HG03378 (cell line): ENCODE data around the gene ASH1L.
"Not testable (repeated sequence)": the region's sequence is repeated elsewhere in the genome, so short reads cannot be mapped to it uniquely, and the experiment has no call there.

Experiments
- ATAC-seq: cut with Tn5 transposase; IDR thresholded peaks from one replicate; pipeline ENCODE4 v1.9.1; 2021; ENCODE audit warnings: mild to moderate bottlenecking, moderate library complexity; ENCODE audit not compliant: unreplicated experiment

Gene ASH1L

GRCh38 chr1:155499953-155500639 is 62.5 kb downstream of the ASH1L start:
- ATAC-seq = no peak

GRCh38 chr1:155499263-155499662 is 63.3 kb downstream of the ASH1L start:
- no peak for ATAC-seq

DNA sequence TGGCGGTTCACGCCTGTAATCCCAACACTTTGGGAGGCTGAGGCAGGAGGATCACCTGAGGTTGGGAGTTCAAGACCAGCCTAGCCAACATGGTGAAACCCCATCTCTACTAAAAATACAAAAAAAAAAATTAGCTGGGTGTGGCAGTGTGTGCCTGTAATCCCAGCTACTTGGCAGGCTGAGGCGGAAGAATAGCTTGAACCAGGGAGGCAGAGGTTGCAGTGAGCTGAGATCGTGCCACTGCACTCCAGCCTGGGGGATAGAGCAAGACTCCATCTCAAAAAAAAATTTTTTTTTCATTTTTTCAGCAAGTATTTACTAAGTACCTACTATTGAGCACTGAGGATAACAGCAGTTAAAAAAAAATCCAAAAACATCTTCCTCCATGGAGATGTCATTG is 69.0 kb downstream of the ASH1L start:
- not testable (repeated sequence) for ATAC-seq

DNA sequence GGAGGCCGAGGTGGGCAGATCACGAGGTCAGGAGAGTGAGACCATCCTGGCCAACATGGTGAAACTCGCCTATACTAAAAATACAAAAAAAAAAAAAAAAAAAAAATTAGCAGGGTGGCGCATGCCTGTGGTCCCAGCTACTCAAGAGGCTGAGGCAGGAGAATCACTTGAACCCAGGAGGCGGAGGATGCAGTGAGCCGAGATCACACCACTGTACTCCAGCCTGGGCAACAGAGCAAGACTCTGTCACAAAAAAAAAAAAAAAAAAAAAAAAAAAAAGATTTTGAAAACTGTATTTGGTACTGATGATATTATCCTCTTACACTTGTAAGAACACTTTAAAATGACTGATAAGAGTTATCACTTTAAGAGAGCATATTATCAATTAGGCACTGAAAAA is 74.2 kb downstream of the ASH1L start:
- not testable (repeated sequence) for ATAC-seq

- ATAC-seq = no peak
Measured at GRCh38 chr1:155487541-155487940, 75.1 kb downstream of the ASH1L start.

- not testable (repeated sequence) for ATAC-seq
Measured at GRCh38 chr1:155486952-155487351, 75.7 kb downstream of the ASH1L start.

- no peak for ATAC-seq
Measured at GRCh38 chr1:155485945-155486344, 76.7 kb downstream of the ASH1L start.

DNA sequence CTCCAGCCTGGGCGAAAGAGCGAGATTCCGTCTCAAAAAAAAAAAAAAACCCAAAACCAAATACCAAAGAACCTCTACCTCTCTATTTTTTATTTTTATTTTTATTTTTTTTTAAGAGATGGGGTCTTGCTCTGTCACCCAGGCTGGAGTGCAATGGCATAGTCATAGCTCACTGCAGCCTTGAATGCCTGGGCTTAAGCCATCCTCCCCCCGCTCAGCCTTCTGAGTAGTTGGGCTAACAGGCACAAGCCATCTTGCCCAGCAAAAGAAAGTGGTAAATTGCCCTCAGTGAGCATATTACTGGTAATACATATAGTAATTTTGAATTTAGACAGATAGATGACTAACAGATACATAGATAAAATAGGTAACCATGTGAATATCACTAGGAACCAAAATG is 77.4 kb downstream of the ASH1L start:
- no peak for ATAC-seq

DNA sequence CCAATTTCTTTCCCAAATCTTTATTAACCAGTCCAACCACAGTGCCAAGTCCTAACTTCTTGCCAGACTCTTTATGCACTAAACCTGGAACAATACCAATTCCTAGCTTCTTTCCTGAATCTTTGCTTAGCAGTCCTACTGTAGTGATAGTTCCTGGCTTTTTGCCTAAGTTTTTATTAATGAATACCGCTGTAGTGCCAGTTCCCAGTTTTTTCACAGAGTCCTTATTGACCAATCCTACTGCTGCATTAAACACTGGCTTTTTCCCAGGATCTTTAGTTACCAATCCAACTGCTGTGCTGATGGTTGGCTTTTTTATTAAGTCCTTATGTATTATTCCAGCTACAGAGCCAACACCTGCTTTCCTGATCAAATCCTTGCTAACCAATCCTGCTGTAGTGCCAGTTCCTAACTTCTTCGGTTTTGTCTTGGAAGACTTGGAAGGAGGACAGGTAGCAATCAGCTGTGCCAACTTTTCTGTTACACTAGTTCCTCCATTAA is 80.8 kb downstream of the ASH1L start:
- no peak for ATAC-seq

- ATAC-seq = no peak
Measured at GRCh38 chr1:155479205-155479604, 83.4 kb downstream of the ASH1L start.

GRCh38 chr1:155478270-155478852 is 84.2 kb downstream of the ASH1L start:
- ATAC-seq = no peak

DNA sequence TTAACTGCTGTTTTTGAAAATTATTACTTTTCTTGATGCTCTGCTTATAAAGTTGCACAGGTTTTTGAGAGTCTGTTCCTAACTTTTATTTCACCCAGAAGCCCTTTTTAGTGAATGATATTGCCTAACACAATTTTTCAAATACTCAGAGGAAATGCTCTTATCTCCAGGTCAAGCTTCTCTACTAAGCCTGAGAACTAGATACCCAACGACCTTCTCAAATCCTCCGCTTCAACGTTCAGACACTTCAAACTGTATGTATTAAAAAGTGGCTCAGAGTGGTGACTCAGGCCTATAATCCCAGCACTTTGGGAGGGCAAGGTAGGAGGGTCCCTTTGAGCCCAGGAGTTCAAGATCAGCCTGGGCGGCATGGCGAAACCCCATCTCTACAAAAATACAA is 88.5 kb downstream of the ASH1L start:
- no peak for ATAC-seq

GRCh38 chr1:155473151-155473821 is 89.3 kb downstream of the ASH1L start:
- ATAC-seq = no peak

DNA sequence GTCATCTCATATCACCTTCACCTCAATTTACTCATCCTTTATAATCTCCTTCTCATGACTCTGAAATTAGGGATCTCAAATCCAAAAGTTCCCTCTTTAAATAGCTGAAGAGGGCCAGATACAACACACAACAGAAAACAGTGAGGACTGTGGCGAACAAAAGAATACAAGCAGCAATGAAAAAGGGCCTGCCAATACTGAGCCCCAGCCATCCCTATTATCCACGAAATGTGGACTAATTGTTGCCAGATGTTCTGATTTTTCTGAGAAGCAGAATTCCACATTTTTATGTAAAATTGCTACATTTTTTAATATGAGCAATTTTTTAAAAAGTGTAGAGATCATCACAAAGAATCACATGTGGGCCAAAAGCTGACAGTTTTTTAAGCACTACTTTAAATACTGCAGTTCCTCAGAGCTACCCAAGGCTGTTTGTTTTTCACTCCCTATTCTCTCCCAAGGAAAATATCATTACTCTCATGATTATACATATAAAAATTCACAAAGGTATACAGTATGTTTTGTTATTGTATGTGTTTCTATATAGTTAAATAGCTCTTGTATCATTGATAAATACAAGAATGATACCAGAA is 90.0 kb downstream of the ASH1L start:
- ATAC-seq = no peak

DNA sequence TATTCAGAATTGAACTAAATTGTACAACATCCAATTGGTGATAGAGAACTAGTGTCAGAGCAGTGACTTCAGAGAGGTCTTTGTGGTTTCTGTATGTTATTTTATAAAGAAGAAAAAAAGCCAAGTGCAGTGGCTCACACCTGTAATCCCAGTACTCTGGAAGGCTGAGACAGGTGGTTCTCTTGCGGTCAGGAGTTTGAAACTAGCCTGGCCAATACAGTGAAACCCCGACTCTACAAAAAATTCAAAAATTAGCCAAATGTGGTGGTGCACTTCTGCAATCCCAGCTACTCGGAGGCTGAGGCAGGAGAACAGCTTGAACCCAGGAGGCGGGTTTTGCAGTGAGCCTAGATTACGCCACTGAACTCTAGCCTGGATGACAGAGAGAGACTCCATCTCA is 90.7 kb downstream of the ASH1L start:
- no peak for ATAC-seq

GRCh38 chr1:155471026-155471425 is 91.6 kb downstream of the ASH1L start:
- no peak for ATAC-seq

- no peak for ATAC-seq
Measured at GRCh38 chr1:155466996-155467395, 95.6 kb downstream of the ASH1L start.

DNA sequence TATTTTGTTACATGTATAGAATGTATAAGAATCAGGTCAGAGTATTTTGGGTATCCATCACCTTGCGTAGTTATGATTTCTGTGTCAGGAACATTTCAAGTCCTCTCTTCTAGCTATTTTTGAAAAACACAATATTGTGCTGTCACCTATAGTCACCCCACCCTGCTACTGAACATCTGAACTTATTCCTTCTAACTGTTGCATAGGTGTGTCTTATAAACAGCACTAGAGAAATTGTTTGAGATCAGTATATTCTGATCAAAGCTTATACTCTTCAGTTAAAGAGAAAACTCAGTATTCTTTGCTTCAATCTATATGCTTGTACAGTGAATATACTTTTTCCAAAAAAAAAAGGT is 96.0 kb downstream of the ASH1L start:
- ATAC-seq = no peak

- no peak for ATAC-seq
Measured at GRCh38 chr1:155463865-155464650, 98.5 kb downstream of the ASH1L start.

GRCh38 chr1:155458111-155458510 is 104.5 kb downstream of the ASH1L start:
- no peak for ATAC-seq

DNA sequence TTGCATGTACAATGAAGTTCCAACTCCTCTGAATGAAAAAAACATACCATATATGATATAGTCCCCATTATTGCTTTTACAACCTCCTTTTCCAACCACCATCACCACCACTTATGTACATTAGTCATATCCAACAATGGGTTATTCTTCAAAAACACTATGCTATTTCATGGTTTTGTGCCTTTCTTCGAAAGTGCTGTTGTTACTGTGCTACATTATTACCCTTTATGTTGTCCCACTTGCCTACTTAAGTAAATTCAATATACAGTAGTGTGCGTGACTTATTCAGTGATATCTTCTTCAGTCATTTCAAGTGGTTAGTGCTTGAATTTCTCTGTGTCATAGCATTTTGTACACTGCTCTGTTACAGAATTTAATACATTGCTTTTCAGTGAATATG is 105.3 kb downstream of the ASH1L start:
- no peak for ATAC-seq
